ENCODE results near the gene EMSY. TPM values are rescaled to one million over a fixed set of nuclear protein-coding genes. Genes with fewer than 3 reads are reported as not detected.

The EMSY gene
- total RNA-seq, 1 experiment from 2014 or later, result 29.3 TPM

- Histone ChIP-seq H2BK15ac (ENCODE audit: low read depth, low read length) (no peak overlapping the region), H2BK20ac (ENCODE audit: low read depth, low read length, poor library complexity, severe bottlenecking) (no peak overlapping the region), H3K56ac (ENCODE audit: insufficient read length, low read depth, low read length) (no peak overlapping the region), H4K91ac (ENCODE audit: insufficient read length, low read depth, low read length) (no peak overlapping the region), H3K27me3 (ENCODE audit: insufficient read depth, low read length) (no peaks in the 10 kb centered on the region), H3K23ac (ENCODE audit: insufficient read length, low read depth, low read length) (no peak overlapping the region), H3T11ph (ENCODE audit: low read length) (no peak overlapping the region), H4K8ac (replicated peaks; ENCODE audit: insufficient read length, low read depth, low read length) (no peak overlapping the region), H2BK120ac (ENCODE audit: low read depth, low read length, poor library complexity, severe bottlenecking) (no peak overlapping the region), H3K79me2 (ENCODE audit: insufficient read depth, low read length) (no peaks in the 10 kb centered on the region), H3K79me1 (ENCODE audit: insufficient read depth, low read depth, low read length, poor library complexity, severe bottlenecking) (no peaks in the 10 kb centered on the region), H2BK5ac (ENCODE audit: insufficient read length, low read length) (no peak overlapping the region), H3K9ac (ENCODE audit: extremely low read depth, insufficient read length, low read length) (no peak overlapping the region), H2AK5ac (ENCODE audit: insufficient read length, low read length) (no peak overlapping the region), H3K4me2 (ENCODE audit: insufficient read depth, insufficient read length, low read length) (no peak overlapping the region), H3K18ac (ENCODE audit: insufficient read length, low read depth, low read length) (no peak overlapping the region), H4K5ac (ENCODE audit: insufficient read length, low read depth, low read length) (no peak overlapping the region), H3K4ac (ENCODE audit: low read depth, low read length) (no peak overlapping the region), H2BK12ac (ENCODE audit: insufficient read length, low read depth, low read length) (no peak overlapping the region), H3K14ac (ENCODE audit: insufficient read depth, low read length) (no peak overlapping the region), H3K23me2 (ENCODE audit: insufficient read length, low read depth, low read length, poor library complexity, severe bottlenecking) (no peaks in the 10 kb centered on the region), H2AFZ (ENCODE audit: low read length) (no peak overlapping the region), H3K27ac (ENCODE audit: insufficient read length, low read depth, low read length) (no peak overlapping the region), H4K20me1 (ENCODE audit: control insufficient read depth, insufficient read depth, insufficient read length) (no peaks in the 10 kb centered on the region), H3K4me1 (ENCODE audit: insufficient read depth, low read length) (no peaks in the 10 kb centered on the region; the same call in 1 of the 2 replicates), H3K9me3 (ENCODE audit: control insufficient read depth, low read depth, low read length) (no peaks in the 10 kb centered on the region)
- Mint-ChIP-seq H3K27me3 (ENCODE audit: low read depth) (no peaks in the 10 kb centered on the region), H3K9me3 (no peaks in the 10 kb centered on the region), H3K4me3 (no peak overlapping the region), H3K4me1 (peaks cover 4 to 10% of the 10 kb centered on the region in 2 experiments), H3K27ac (no peak overlapping the region), H3K36me3 (ENCODE audit: insufficient read depth in 1 of 3, low read depth in 3 of 3) (peaks cover 0 to 5% (median 0%) of the 10 kb centered on the region in 3 experiments; a peak in 1 of 7 replicates)
- no peak for DNase-seq
- no peak for TF ChIP-seq CTCF (conservative IDR thresholded peaks at IDR 0.05)
- no CpG with 5 or more reads among the region's 1 CpG for WGBS (ENCODE audit: extremely low coverage, insufficient read length, low lambda C conversion rate)
These were observed 70.7 kb downstream of the EMSY start for GRCh38 chr11:76515494-76515893.

Measured in H9 (cell line).